ENCODE results near the gene CCDC175.
A peak's percentile ranks its signal among the peaks of the same experiment; 100 is the strongest.

Gene CCDC175

DNA sequence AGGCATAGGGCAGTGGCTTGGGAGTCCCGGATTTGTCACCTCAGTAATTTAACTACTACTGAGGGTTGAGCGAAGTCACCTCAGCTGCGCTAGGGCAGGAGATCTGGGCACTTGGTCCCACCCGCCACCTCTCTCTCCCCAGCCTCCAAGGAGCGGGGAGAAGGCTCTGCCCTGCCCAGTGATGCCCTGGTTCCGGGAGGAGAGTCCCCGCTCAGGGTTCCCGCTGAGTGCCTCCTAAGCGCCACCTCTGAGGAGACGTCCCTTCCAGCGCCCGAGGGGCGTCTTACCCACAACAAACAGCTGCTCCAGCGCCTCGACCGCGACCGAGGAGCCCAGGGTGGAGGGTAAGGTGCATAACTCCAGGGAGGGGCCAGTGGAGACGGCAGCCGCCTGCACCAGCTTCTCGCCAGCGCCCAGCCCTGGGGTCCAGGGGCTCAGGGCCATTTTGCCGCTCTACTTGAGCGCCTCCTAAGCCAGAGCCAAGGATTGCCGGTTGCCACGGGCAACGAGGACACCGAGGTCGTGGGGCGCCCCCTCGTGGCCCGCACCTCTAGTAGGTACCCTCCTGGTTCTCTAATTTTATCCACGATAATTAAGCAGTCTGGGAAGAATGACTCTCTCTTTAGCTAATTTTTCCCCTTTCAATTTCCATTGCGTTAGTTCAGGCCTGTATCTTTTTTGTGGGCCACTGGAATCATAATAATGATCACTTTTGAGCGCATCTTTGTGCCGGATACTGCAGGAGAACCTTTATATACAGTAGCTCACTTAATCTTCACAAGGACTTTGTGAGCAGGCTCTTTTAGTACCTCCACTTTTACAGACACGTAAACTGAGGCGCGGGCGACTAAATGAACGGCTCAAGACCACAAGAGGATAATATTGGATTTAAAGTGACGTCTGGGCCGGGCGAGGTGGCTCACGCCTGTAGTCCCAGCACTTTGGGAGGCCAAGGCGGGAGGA lies at the start of gene CCDC175:
CCDC175 (minus strand) TSS at position 481 of the 963 bp plus-strand sequence; CDS start at position 444, 37 bp downstream.
- DNase-seq: peak; percentile 74 to 84

DNA sequence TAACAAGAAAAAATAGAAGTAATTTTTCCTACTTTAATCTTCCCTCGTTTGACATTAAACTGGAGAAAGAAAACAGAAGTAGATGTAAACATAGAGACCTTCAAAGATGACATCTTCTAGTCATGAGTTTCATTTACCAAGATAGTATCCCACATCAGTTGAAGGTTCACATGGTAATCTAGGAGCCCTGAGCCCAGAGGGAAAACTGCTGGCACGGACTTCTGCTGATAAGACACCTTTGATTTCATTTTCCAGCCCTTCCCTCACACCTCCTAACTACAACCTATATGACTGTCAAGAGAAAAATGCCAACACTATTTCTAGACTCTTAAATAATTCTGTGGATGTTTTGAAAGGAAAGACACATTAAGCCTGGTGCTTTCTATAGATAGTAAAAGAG lies 46.0 kb upstream of the CCDC175 start:
- no peak for DNase-seq

DNA sequence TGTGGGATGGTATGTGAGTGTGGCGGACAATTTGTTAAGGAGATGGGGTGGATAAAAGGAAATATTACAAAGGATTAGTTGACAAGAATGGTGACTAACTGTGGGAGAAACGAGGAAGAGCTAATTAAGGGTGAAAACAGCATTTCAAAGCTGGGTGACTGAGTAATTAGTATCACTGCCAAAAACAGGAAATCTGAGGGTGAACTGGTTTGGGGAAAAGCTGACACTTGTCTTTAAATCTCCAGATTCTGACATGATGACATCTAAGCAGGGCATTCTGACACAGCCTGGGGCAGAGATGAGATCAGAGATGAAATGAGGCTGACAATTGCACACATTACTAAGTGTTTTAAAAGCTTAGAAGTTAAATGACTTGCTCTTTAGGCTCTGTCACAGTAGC lies 42.4 kb upstream of the CCDC175 start:
- DNase-seq: no peak

DNA sequence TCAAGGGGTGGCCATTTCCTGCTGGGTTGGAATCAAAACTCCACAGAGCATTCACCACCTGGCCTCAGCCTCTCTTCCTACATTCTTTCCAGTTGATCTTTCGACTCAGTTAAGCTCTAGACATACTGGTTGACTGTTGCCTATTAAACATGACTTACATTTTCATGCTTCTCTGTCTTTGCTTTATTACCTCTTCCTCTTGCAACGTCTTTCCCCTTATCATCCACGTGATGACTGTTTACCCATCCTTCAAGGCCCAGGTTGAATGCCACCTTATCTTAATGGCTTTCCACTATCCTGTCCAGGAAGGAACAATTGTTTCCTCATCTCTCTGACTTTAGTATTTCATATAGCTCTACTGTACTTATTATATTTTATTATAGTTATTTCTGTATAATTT lies 24.4 kb upstream of the CCDC175 start:
- DNase-seq: no peak

DNA sequence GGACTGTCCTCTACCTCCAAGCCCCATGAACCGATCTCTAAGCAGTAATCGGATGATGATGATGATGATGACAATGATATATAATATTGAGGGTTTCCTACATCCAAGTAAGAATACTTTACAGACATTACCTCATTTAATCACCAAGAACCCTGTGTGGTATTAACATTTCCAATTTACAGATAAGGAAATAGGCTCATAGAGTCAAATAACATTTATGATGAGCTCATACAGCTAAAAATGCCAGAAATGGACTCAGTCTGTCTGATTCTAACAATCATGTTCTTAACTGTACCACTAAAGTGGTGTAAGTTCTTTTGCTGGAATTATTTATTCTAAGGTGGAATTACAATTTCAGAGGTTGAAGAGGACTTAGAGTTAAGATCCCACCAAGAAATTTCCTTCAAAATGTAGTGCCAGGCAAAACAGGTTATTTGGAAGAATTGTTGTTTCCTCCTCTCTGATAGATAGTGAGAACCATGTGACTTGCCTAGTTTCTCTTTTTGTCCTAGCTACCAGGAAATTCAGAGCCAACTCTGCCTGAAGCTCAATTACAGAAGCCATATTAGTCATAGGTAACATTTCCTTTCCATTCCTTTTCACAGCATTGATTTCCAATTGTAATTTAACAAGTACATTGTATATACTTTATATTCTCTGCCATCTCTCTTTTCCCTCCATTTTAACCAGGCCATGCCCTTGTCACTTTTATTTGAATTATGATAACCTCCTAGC lies 23.8 kb upstream of the CCDC175 start:
- no peak for DNase-seq

DNA sequence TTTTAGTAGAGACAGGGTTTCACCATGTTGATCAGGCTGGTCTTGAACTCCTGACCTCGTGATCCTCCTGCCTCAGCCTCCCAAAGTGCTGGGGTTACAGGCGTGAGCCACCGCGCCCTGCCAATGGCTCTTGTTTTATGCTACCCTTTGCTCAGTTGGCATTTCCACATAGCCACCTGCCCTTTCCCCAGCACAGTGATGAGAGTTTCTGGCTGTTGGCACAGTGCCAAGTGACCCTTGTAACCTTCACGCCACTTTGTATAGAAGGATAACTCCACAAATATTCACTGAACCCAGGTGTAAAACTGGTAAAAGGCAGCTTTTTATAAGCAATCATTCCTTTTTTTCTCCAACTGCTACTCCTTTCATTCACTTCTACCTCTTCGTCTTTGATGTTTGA lies 18.5 kb upstream of the CCDC175 start:
- DNase-seq: no peak

DNA sequence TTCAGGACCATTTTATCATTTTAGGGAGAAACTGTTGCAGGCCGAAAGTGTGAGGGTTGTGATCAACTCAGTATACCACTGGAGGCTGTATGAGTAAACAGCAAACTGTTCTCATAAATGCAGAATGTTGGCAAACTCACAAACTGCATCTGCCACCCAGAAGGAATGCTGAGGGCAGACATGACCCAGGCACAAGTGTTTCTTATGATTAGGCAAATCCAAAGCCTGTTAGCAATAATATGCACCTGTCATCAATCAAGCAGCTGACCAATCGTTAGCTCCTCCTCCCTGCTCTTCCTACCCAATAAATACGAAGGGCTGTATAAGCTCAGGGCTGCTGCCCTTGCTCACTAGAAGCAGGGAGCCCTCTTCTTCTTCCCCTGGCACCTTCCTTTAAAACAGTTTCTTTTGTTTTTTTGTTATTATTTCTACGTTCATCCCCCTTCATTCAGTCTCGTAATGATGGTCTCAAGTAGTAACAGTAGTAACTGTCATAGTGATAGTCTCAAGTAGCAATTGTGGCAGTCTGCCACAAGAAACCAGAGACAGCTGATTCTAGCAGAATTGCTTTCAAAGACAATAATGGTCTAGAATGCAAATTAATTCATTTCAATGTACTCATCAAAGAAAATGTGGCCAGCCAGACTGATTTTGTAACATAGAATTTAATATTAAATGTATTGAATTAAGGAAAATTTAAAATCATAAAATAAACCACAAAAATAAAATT lies 15.2 kb upstream of the CCDC175 start:
- DNase-seq: no peak

DNA sequence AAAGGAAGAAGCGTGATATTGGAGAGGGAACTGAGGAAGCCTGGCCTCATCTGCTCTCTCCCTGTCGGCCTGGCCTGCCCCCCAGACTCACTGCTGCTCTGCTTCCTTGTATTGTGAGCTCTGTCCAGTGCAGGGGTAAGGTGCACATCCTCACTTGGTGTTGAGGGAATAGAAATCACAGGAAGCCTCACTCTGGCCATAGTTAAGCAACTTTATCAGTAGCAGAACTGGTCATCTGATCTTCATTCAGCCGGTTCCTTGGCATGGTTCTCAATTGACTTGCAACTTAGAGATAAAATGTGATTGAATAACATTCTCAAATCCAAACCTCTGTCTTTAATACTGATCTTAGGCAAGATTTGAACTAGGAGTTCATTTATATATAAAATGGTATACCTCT lies 11.5 kb upstream of the CCDC175 start:
- no peak for DNase-seq

DNA sequence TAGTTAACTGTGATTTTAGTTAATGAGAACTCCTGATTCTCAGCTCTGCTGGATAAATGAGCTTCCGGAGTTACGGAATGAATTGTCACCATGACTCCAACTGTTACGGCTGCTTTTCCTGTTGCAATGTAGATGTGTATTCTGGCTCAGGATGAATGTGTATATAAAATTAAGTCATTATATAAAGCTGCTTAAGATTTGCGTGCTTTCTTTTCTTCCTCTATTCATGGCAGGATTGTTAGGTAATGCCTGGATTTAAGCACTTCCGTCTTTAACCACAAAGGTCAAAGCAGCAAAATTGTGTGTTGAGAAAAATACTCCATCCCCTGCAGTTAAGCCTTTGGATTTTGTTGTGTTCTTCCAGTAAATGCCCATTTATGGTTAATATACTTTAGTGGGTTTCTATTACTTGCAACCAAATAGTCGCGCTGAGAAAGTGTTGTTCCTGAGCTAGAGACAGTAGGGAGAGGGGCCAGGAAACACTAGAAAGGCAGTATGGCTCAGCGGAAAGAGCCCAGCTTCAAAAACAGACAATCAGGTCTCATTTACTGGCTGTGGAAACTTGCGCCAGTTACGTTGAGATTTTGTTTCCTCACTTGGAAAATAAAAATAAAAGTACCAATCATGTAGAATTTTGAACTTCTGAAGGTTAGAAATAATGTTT lies 9.4 kb upstream of the CCDC175 start:
- no peak for DNase-seq

DNA sequence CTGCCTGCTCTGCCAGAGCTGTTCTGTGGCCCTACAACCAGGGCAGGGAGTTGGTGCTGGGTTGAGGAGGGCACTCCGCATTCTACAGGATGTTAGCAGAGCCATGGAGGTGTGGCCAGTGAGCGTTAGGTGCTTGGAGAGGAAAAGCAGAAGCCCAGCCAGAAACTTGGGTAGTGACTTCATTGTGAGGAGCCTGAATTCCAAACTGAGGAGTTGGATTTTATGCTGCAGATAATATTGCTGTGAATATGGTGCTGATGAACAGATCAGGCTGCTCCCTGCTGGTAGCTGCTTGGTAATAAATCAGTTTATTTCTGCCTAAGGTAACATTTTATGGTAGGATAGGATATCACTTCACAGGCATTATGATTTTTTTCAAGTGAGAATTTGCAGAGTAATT lies 7.1 kb upstream of the CCDC175 start:
- DNase-seq: no peak

DNA sequence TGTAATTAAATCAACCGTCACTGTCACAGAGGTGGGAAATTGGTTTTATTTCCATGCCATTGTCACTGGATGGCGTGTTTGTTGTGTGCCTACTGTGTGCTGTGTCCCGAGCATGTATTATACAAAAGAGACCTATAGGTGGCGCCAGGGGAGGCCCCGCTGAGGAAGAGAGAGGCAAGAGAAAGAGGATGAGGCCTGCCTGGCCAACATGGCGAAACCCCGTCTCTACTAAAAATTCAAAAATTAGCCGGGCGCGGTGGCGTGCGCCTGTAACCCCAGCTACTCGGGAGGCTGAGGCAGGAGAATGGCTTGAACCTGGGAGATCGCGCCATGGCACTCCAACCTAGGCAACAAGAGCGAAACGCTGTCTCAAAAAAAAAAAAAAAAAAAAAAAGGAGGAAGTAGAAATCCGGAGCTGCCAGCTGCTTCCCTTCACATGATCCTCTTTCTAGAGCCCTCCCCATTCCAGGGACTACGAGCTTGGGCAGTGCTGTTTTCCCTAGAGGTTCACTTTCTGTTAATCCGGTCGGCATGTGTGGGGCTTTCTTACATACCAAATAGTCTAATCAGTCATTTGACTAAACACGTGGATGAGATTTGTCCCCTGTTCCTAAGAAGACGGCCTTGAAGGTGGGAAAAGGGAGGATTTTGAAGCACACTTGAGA lies 6.4 kb upstream of the CCDC175 start:
- no peak for DNase-seq

DNA sequence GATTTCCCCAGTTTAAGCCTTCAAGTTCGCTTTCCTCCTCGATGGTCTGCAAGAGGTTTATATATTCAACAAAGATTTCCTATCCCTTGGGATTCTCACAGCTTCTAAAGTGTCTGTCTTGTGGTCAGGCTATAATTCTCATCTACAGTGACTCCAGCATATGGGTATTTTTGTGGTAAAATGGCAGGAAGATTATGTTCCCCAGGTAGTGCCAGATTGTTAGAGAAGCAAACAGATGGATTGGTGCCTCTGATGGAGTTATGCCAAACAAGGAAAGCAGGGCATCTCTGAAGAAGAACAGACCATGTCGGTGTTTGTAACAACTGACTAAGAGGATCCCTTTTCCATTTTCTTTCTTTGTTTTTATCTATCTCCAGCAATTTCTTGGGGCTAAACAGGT lies 5.5 kb upstream of the CCDC175 start:
- DNase-seq: no peak

DNA sequence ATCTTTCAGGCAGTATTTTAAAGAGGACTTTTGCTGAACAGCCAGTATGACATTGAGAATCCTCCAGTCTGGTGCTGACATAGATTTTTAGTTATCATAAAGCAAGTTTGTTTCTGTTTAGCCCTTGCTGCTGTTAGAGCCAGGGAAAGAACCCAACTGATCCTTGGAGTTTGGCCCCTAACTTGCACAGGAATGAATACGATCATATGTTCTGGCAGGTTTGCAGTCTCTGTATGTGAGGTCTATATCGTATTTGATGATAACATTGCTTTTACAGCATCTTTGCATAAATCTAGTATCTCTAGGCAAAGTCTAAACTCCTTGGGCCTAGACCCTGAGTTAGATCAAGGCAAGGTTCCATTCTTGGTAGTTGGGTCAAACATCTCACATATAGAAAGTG lies 4.3 kb upstream of the CCDC175 start:
- no peak for DNase-seq

DNA sequence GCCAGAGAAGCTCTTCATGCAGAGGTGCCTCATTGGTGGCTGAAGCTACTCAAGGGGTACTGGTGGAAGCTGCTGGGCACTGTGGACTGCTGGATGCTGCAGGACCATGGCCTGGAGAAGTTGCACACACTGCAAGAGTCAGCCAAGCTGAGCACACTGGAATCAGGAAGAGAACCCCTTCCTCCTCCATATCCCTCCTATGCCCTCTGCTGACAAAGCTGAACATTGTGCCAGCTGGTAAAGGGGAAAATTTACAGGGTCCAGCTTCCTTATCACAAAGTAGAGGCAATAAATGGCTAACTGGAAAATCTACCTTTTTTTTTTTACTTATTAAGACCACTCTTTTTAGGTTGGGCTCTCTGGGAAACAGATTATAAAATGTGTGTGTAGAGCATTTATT lies 6.5 kb downstream of the CCDC175 start:
- no peak for DNase-seq

DNA sequence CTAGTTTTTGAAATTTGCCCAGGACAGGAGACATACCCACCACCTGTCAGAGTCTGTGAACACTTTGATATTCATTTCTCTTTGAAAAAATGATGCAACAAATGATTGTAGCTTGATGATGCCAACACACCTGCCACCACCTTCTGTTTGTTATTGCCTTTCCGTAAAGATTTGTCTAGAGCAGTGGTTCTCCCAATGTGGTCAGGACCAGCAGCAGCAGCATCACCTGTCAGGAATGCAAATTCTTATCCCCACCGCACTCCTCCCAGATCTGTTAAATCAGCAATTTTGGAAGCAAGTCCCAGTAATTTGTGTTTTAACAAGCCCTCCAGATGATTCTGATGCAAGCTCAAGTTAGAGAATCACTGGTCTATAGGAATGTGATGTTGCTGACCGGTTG lies 9.9 kb downstream of the CCDC175 start:
- DNase-seq: no peak

DNA sequence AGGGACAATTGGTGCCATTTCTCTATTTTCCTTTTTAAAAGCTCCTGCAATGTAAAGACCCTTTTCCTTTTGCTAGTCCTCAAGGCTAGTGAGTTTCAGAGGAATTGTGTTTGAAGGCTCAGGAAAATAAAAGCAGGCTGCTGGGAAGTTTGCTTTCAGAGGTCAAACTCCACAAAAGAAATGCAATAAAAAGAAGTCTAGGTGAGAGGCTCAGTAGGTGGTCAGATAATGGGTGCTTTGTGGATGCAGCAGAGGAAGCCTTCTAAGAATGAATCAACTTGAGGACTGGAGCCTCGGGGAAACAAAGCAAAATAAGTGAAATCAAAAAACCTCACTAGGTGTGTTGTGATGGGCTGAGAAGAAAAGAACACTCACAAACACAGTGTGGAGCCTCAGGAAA lies 10.3 kb downstream of the CCDC175 start:
- no peak for DNase-seq

DNA sequence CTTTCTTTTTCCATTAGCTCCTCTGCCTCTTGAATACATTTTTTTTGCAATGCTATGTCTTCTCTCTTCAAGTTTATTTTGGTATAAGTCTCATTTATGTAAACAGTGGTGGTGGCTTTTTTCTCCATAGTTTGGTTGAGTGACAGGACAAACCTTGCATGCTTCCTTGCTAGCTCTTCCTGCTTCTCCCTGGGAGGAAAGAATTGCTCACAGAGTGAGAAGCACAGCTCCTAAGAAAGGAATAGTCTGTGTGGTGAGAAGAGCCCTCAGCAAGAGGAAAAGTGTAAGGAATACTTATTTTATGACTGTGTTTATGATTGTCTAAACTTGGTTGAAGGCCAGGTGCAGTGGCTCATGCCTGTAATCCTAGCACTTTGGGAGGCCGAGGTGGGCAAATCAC lies 11.5 kb downstream of the CCDC175 start:
- DNase-seq: no peak

DNA sequence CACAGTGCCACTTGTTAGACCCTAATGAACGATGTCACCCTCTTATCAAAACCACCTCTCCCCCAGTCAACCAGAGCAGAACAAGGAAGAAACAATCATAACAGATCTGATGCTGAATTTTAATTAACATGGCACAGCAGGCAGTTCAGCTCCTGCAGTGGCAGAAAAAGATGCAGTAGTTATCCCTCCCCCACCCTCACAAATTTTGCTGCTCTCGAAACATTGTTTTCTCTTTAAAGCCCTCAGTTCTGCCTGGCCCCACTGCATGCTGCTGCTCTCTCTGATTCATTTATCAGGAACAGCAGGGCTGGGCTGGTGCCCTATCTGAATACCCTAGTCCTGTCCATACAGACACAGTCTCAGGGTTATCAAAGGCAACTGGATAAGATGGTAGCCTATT lies 12.2 kb downstream of the CCDC175 start:
- no peak for DNase-seq

DNA sequence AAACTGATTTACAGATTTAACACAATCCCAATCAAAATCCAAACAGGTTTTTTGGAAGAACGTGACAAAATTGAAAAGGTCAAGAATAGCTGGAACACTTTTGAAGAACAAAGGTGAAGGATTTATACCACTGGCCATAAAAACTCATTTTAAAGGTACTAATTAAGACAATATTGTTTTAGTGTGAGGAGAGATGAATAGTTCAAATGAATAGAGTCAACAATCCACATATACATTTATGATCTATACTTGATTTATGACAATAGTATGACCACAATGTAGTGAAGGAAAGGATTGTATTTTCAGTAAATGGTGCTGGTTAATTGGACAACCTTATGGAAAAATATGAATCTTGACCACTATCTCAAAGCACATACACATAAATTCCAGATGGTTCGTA lies 29.3 kb downstream of the CCDC175 start:
- no peak for DNase-seq

DNA sequence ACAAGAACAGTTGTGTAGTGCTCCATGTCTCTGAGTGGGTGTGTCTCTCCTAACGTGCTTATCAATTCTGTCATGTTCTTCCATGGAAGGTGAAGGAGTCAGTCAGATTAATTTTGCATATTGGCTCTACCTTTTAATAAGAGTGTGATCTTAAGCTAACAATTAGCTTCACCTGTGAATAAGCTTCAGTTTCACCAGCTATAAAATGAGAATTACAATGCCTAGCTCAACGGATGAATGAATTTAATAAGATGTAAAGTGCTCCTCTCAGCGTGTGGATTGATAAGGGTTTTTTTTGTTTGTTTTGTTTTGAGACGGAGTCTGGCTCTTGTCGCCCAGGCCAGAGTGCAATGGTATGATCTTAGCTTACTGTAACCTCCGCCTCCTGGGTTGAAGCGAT lies 32.7 kb downstream of the CCDC175 start:
- DNase-seq: no peak

DNA sequence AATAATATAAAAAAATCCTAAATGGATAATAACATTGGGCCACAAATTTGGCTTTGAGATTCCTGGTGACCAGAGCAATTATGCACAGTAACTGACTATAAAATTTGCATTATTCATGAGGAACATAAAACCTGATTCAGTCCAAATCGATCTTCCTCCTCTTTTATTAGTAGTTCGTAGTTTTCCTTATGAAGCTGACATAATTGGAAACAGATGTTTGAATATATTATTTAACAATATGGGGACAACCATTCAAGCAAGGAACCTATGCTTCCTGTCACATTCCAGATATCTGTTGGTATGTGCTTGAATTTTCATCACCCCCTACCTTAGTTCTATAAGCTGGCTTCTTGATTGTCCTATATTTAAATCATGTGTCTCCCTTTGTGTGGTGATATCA lies 34.9 kb downstream of the CCDC175 start:
- no peak for DNase-seq

DNA sequence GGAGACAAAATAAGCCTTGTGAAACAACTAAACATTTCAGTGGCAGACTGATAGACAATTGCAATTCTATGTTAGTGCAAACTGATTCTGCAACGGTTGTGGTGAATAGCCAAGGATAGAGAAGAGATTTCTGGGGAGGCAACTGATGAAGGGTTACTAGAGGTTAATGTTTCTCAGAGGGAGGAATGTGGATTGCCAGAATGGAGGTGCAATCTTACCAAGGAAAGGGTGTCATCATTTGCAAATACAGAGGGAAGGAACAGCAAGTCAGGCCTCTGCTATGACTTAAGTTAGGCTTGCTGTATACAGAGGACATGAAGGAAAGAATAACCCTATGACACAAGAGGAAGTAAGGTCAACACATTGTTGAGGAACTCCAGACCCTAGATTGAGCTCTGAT lies 35.8 kb downstream of the CCDC175 start:
- DNase-seq: no peak
